Measurements from ENCODE around the gene CSKMT. TPM values are rescaled to one million over a fixed set of nuclear protein-coding genes. Genes with fewer than 3 reads are reported as not detected.

Gene CSKMT
- total RNA-seq, 1 experiment from 2014 or later, result 8.5 TPM

- peaks cover 79% of the 10 kb centered on the region for H3K36me3 ChIP-seq
- H3K27me3 ChIP-seq, result no peaks in the 10 kb centered on the region
- no peaks in the 10 kb centered on the region for H3K9me3 ChIP-seq (replicated peaks)
- no peak for DNase-seq
- H3K4me3 ChIP-seq, result no peak overlapping the region
- H3K27ac ChIP-seq, result no peak overlapping the region
- peaks cover 4% of the 10 kb centered on the region; the same call in 1 of the 2 replicates for H3K4me1 ChIP-seq
Observed at GRCh38 chr11:62713343-62713742, 48.2 kb downstream of the CSKMT start.

DNA sequence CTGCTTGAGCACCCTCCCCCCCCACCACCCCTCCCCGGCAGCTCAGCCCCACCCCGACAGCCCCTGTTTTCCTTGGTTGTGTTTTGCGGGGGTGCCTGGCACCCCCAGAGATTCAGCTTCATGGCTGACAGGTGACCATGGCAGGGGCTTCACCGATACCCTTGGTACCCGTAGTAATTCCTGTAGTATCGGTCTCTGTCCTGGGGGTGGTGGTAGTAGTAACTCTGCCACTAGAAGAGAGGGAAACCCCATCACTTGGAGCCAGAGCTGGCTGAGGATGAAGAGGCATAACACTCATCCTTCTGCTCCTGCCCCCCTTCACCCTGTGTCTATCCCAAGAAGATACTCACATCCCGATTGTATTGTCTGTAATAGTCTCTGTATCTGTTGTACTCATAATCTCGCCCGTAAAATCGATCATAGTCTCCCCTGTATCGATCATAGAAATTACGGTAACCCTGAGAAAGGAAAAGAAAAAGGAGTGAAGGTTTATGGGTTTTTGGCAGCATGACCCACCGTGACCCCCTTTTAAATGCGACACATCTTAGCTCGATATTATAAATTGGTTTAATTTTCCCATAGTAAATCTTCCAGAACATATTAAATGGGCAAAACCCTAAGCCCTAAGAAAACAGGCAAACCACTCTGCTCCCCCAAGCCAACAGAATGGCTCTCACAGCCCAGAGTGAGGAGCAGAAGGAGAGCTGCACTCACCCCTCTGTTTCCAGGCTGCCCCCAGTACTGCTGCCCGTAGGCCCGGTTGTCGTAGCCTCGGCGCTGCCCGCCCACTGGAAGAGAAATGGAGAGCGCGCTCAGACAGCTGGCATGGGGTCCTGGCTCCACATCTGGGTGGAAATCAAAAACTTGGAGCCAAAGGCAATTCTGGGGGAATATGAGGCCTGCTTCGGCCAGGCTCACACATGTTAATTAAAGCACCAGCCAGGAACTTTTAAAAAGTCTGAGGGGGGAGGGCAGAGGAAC, 50.3 kb downstream of the CSKMT start:
- no peak for DNase-seq
- no peaks in the 10 kb centered on the region for H3K27me3 ChIP-seq
- H3K36me3 ChIP-seq, result peaks cover 89% of the 10 kb centered on the region
- H3K4me3 ChIP-seq, result no peak overlapping the region
- no peaks in the 10 kb centered on the region for H3K9me3 ChIP-seq (replicated peaks)
- H3K4me1 ChIP-seq, result no peaks in the 10 kb centered on the region
- no peak overlapping the region for H3K27ac ChIP-seq

GRCh38 chr11:62716206-62716605, 51.1 kb downstream of the CSKMT start:
- no peaks in the 10 kb centered on the region for H3K4me1 ChIP-seq
- H3K27ac ChIP-seq, result no peak overlapping the region
- H3K36me3 ChIP-seq, result peaks cover 87% of the 10 kb centered on the region
- no peak overlapping the region for H3K4me3 ChIP-seq
- H3K27me3 ChIP-seq, result no peaks in the 10 kb centered on the region
- no peaks in the 10 kb centered on the region for H3K9me3 ChIP-seq (replicated peaks)
- no peak for DNase-seq

GRCh38 chr11:62716816-62717215, 51.7 kb downstream of the CSKMT start:
- Histone ChIP-seq H3K9me3 (replicated peaks) (no peaks in the 10 kb centered on the region), H3K36me3 (peaks cover 87% of the 10 kb centered on the region), H3K4me1 (no peaks in the 10 kb centered on the region), H3K27me3 (no peaks in the 10 kb centered on the region), H3K4me3 (no peak overlapping the region), H3K27ac (no peak overlapping the region)
- DNase-seq, result no peak

Other genes with a start within 250 kb of the CSKMT start
- not detected in 2 replicates for gene SCGB1A1, start 246.3 kb upstream of the CSKMT start, total RNA-seq (2014; rRNA removed; shearing (Covaris generic))
- gene AHNAK, start 118.5 kb upstream of the CSKMT start, total RNA-seq (2014; rRNA removed; shearing (Covaris generic)), result 10.3 and 10.9 TPM in 2 replicates
- 2,270 and 2,323 TPM in 2 replicates for gene EEF1G, start 91.4 kb upstream of the CSKMT start, total RNA-seq (2014; rRNA removed; shearing (Covaris generic))
- gene TUT1, start 73.8 kb upstream of the CSKMT start, total RNA-seq (2014; rRNA removed; shearing (Covaris generic)), result 8.8 and 9.1 TPM in 2 replicates
- 106 and 107 TPM in 2 replicates for gene MTA2, start 63.4 kb upstream of the CSKMT start, total RNA-seq (2014; rRNA removed; shearing (Covaris generic))
- 5.8 and 8.9 TPM in 2 replicates for gene EML3, start 52.5 kb upstream of the CSKMT start, total RNA-seq (2014; rRNA removed; shearing (Covaris generic))
- gene ROM1, start 52.1 kb upstream of the CSKMT start, total RNA-seq (2014; rRNA removed; shearing (Covaris generic)), result 0.46 and 0.51 TPM in 2 replicates
- 23.4 and 28.2 TPM in 2 replicates for gene B3GAT3, start 43.3 kb upstream of the CSKMT start, total RNA-seq (2014; rRNA removed; shearing (Covaris generic))
- 209 and 210 TPM in 2 replicates for gene GANAB, start 18.7 kb upstream of the CSKMT start, total RNA-seq (2014; rRNA removed; shearing (Covaris generic))
- gene INTS5, start 12.0 kb upstream of the CSKMT start, total RNA-seq (2014; rRNA removed; shearing (Covaris generic)), result 20.1 and 20.3 TPM in 2 replicates
- gene C11orf98, start 102 bp upstream of the CSKMT start, total RNA-seq (2014; rRNA removed; shearing (Covaris generic)), result 62.6 and 65.0 TPM in 2 replicates
- 11.5 and 15.7 TPM in 2 replicates for gene UQCC3, start 6.4 kb downstream of the CSKMT start, total RNA-seq (2014; rRNA removed; shearing (Covaris generic))
- gene LBHD1, start 7.0 kb downstream of the CSKMT start, total RNA-seq (2014; rRNA removed; shearing (Covaris generic)), result 3.2 and 6.3 TPM in 2 replicates
- gene UBXN1, start 13.8 kb downstream of the CSKMT start, total RNA-seq (2014; rRNA removed; shearing (Covaris generic)), result 70.4 and 73.1 TPM in 2 replicates
- gene LRRN4CL, start 24.2 kb downstream of the CSKMT start, total RNA-seq (2014; rRNA removed; shearing (Covaris generic)), result 0.55 and 0.73 TPM in 2 replicates
- 24.3 and 26.1 TPM in 2 replicates for gene BSCL2, start 42.1 kb downstream of the CSKMT start, total RNA-seq (2014; rRNA removed; shearing (Covaris generic))
- not detected in 2 replicates for gene GNG3, start 42.4 kb downstream of the CSKMT start, total RNA-seq (2014; rRNA removed; shearing (Covaris generic))
- gene HNRNPUL2, start 62.1 kb downstream of the CSKMT start, total RNA-seq (2014; rRNA removed; shearing (Covaris generic)), result 16.7 and 21.2 TPM in 2 replicates
- gene TTC9C, start 63.2 kb downstream of the CSKMT start, total RNA-seq (2014; rRNA removed; shearing (Covaris generic)), result 46.2 and 47.0 TPM in 2 replicates
- gene ZBTB3, start 88.8 kb downstream of the CSKMT start, total RNA-seq (2014; rRNA removed; shearing (Covaris generic)), result 5.2 and 7.6 TPM in 2 replicates
- 74.1 and 88.0 TPM in 2 replicates for gene POLR2G, start 96.3 kb downstream of the CSKMT start, total RNA-seq (2014; rRNA removed; shearing (Covaris generic))
- gene TAF6L, start 106.1 kb downstream of the CSKMT start, total RNA-seq (2014; rRNA removed; shearing (Covaris generic)), result 17.3 and 22.2 TPM in 2 replicates
- gene TMEM179B, start 122.1 kb downstream of the CSKMT start, total RNA-seq (2014; rRNA removed; shearing (Covaris generic)), result 27.6 and 31.9 TPM in 2 replicates
- 13.3 and 18.3 TPM in 2 replicates for gene TMEM223, start 126.7 kb downstream of the CSKMT start, total RNA-seq (2014; rRNA removed; shearing (Covaris generic))
- gene NXF1, start 140.1 kb downstream of the CSKMT start, total RNA-seq (2014; rRNA removed; shearing (Covaris generic)), result 56.4 and 59.3 TPM in 2 replicates
- 22.7 and 27.5 TPM in 2 replicates for gene STX5, start 166.7 kb downstream of the CSKMT start, total RNA-seq (2014; rRNA removed; shearing (Covaris generic))
- not detected in 2 replicates for gene TEX54, start 167.5 kb downstream of the CSKMT start, total RNA-seq (2014; rRNA removed; shearing (Covaris generic))
- 46.7 and 50.4 TPM in 2 replicates for gene WDR74, start 174.3 kb downstream of the CSKMT start, total RNA-seq (2014; rRNA removed; shearing (Covaris generic))
- gene SLC3A2, start 215.6 kb downstream of the CSKMT start, total RNA-seq (2014; rRNA removed; shearing (Covaris generic)), result 106 and 109 TPM in 2 replicates